HG03196 (cell line): ENCODE results near the gene RBM44.
"Not testable (repeated sequence)": the region's sequence is repeated elsewhere in the genome, so short reads cannot be mapped to it uniquely, and the experiment has no call there.

ENCODE experiments used
- ATAC-seq: cut with Tn5 transposase; IDR thresholded peaks from one replicate; pipeline ENCODE4 v1.9.1; 2021; ENCODE audit not compliant: unreplicated experiment

Gene RBM44

DNA sequence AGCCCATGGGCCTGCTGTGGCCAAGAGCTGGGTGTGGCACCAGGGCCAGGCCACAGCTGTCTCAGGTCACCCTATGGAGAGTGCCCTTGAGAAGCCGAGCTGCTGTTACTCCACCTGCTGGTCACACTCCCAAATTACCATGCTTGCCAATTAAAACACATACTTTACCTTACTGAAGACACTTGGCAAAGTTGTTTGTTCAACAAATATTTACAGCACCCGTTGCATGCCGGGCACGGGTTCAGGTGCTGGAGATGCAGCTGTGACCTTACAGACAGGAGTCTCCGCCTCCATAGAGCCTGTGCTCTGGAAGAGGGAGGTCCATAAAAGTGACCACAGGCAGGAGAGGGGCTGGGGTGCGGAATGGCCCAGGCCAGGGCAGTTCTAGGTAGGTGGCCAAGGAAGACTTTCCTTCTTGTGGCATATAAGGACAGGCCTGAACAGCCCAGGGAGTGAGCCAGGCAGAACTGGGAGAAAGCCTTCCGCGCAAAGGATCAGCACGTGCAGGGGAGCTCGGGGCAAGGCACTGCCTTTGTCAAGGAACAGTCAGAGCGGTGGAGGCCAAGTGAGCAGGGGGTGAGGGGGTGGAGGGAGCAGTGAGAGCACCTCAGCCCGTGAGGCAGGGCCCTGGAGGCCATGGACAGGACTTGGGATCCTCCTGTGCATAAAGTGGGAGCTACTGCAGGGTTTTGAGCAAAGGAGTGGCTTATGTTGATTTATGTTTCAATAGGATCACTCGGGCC, 23.6 kb upstream of the RBM44 start:
- no peak for ATAC-seq

GRCh38 chr2:237779521-237779920, 19.1 kb upstream of the RBM44 start:
- no peak for ATAC-seq

GRCh38 chr2:237782181-237782580, 16.4 kb upstream of the RBM44 start:
- no peak for ATAC-seq

GRCh38 chr2:237783678-237784077, 14.9 kb upstream of the RBM44 start:
- ATAC-seq = not testable (repeated sequence)

DNA sequence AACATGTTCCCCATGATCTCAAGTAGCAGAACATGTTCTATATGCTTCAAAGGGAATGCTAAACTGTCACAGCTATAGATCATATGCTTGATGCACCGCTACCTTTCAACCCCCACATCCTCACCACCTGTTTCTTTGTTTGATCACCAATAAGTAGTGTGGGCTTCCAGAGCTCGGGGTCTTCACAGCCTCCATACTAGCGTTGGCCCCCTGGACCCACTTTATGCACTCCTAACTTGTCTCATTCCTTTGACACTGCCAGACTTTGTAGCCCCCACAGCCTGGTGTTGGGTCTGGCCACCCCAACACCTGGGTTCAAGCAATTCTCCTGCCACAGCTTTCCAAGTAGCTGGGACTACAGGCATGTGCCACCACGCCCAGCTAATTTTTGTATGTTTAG, 11.6 kb upstream of the RBM44 start:
- no peak for ATAC-seq

DNA sequence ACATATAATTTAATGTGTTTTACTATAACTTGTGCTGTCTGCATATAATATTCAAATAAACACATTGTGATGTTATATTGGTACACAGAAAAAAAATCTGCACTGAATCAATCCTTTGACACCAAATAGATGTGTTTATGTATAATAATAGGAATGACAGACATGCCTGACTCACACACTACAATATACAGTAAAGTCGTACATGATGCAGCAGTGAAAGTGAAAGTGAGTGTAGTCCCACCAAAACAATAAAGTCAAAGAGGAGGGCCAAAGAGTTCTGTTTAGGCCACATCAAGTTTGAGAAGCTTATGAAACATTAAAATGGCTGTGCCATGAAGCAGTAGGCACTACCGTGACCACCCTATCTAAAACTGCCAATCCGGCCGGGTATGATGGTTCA, 8.2 kb upstream of the RBM44 start:
- no peak for ATAC-seq

DNA sequence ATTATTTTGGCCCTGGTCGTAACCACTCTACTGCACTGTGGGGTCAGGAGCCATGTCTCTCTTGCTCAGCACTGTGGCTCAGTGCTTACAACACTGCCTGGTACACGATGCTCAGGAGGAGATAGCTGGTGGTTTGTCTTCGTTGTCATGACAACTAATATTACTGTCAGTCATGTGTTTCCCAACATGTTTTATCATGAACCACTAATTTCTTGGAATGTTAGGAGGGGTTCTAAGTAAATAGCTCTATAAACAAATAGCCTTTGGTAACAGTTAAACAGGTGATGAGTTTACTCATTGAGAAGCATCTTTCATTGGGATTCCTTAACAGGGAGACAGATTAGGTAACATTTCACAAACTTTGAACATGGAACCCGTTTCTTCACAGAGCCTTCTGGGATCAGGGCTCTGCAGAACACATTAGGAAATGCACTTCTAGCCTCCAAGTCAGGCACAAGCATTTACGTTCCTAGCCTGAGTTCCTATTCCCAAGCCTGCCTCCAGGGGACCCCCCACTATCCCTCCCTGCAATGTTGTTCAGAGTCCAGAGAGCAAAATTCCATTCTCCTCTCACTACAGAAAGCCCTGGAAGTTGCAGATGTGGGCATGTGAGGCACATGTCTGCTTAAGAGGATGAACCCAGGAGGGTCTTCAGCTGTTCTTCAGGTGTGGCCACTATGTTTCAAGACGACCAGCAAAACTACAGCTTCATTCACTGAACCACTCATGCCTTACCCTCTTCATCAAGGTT, 6.4 kb upstream of the RBM44 start:
- ATAC-seq = no peak

DNA sequence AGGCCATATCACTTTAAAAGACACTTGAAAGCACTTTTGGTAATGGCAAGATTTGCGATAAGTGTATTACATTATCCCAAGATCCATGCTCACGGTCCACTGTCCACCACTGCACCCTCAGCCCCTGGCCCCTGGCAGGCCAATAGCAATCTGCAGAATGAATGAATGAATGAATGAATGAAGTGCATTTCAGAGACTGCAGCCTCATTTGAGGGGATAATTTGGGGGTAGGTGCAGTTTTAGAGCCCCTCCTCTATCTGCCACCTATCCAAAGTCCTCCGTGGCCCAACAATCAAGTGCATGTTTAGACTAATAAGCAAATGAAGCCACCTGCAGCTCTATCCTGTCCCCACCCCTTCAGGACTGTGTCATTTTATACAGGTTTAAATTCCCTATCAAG, 1.3 kb upstream of the RBM44 start:
- no peak for ATAC-seq

DNA sequence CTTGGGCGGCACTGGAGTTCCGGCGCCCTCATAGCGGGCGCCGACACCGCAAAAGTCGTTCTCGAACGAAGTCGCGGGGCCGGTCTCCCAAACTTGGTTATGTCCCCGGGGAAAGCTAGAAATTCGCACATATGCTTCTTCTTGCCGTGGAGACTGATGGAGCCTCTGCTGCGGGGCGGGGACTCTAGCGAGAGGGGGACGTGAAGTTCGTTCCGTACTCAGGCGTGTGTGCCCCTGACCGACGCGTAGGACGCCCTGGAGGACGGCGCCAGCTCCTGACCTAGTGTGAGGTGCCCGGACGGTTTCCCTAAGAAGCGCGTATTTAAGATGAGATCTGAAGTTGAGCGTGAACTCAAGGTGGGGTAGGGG, 465 bp downstream of the RBM44 start:
- no peak for ATAC-seq

- ATAC-seq = no peak
These were observed 2.9 kb downstream of the RBM44 start for GRCh38 chr2:237801466-237801865.

DNA sequence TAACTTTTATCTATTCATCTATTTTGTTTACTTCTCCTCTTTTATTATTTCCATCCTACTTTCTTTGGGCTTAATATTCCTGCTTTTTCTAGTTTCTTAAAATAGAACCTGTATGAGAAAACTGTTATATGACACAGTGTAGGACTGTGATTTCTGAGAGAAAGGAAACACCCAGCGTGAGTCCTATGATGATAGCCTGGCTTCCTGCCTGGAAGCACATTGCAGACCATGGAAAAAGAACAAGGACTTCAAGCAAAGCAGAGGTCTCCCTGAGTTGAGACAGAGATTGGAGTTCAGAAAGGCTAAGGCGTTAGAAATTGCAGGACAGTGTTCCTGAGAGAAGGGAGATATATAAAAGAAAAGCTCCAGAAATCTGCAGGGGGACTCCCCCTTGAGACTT, 7.8 kb downstream of the RBM44 start:
- no peak for ATAC-seq

GRCh38 chr2:237815637-237816036, 17.1 kb downstream of the RBM44 start:
- ATAC-seq = no peak

- ATAC-seq = no peak
These were observed 18.0 kb downstream of the RBM44 start for GRCh38 chr2:237816531-237816930.

DNA sequence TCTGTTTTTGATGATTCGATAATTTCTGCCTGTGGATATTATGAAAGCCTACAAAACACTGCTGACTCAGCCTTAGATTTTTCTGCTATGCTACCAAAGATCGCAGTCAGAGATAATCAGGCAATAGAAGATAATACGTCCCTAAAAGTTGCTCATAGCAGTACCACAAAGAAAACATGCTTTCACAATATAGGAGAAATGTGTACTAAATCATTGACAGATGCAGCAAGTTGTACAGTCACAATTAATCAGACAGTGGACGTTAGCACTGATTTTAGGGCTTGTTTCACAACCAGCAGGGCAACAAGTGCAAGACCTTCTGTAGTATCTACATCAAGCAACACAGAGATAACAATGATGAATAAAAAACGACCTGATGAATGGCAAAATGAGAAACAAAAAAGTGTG, 19.5 kb downstream of the RBM44 start:
- ATAC-seq = no peak

- no peak for ATAC-seq
These were observed 20.7 kb downstream of the RBM44 start for GRCh38 chr2:237819231-237819630.

GRCh38 chr2:237820421-237820820, 21.8 kb downstream of the RBM44 start:
- ATAC-seq = no peak

GRCh38 chr2:237823544-237823943, 25.0 kb downstream of the RBM44 start:
- ATAC-seq = no peak

GRCh38 chr2:237824085-237824484, 25.5 kb downstream of the RBM44 start:
- ATAC-seq = no peak

DNA sequence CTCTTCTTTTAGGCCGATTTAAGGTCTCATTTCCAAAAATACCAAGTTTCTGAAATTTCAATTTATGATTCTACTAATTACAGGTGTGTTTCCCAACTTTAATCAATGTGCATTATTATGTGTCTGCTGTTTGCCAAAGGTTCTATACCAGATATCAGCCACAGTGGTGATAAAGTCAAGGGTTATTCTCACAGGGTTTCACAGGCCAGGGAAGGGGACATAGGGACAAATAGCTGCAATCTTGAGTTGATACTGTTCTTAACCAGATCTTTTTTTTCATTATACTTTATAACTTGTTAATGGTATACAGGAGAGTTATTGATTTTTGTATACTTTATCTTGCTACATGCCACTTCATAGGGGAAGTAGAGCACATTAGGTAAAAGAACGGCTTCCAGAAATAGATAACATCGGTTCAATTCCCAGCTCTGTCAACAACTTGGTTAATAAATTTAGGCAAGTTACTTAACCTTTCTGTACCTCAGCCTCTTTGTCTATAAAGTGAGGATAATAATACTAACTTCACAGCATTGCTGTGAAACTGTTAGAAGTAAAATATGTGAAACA, 28.9 kb downstream of the RBM44 start:
- ATAC-seq = no peak

DNA sequence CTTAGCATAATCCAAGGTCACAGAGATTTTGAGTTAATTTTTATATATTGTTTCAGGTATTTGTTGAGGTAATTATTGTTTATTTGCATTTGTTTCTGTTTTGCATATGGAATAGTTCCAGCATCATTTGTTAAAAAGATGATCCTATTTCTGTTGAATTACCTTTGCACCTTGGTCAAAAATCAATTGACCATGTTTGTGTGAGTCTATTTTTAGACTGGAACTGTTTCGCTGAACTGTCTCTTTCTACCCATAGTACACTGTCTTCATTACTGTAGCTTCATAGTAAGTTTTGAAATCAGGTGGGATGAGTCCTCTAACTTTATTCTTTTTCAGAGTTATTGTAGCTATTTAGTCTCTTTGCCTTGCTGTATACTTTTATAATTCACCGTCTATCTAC, 31.9 kb downstream of the RBM44 start:
- ATAC-seq = no peak

DNA sequence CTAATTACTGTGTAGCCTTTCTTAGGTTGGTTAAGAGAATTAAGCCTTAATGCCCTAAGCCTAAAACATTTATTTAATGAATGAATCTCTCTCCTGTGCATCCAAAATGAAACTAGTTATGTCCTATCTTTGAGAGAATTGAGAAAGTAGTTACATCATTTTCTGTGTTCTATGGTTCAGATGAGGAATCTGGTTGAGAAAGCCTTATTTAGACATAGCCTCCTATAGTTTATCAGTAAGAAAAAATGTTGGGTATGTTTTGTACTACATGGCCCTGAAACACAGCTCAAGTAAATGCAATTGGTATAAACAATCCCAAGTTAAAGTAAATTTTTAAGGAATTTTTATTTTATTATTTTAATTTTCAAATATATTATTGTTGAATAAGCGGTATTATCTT, 35.0 kb downstream of the RBM44 start:
- ATAC-seq = no peak

DNA sequence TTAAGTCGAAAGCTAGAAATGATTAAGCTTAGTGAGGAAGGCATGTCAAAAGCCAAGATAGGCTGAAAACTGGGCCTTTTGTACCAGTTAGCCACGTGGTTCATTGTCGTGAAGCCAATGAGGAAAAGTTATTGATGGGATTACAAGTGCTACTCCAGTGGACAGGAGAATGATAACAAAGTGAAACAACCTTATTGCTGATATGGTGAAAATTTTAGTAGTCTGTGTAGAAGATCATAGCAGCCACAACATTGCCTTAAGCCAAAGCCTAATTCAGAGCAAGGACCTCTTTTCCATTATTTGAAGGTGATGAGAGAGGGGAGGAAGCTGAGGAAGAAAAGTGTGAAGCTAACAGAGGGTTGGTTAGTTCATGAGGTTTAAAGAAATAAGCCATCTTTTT, 36.8 kb downstream of the RBM44 start:
- no peak for ATAC-seq
